GM12878 (cell line): ENCODE results near the gene MORC3. TPM values are rescaled to one million over a fixed set of nuclear protein-coding genes. Genes with fewer than 3 reads are reported as not detected.

Experiments used
- ATAC-seq: fragments of 200-7000 bp; cut with Tn5 transposase; 3 replicates; pipeline ENCODE4 v1.9.1; 2020; ENCODE audit warnings: mild to moderate bottlenecking, moderate library complexity
- BruUV-seq: library from RNA; stranded (reverse); fragments of 400-500 nt; replicated peaks from 2 replicates; lab custom pipeline; 2021; lab: Mats Ljungman, UMichigan
- CTCF ChIA-PET: fragments of 300-600 bp; sonication (Branson Sonifier 250); formaldehyde crosslinking; extraction: SDS; loops from one replicate; lab custom pipeline; 2021; ENCODE audit warnings: inconsistent platforms; lab: Yijun Ruan, JAX
- POLR2A ChIA-PET: fragments of 350-600 bp; formaldehyde crosslinking; extraction: SDS; loops from one replicate; lab custom pipeline; 2021; ENCODE audit warnings: inconsistent platforms; lab: Charles Lee
- RAD21 ChIA-PET: fragments of 300-600 bp; sonication (Branson Sonifier 250); formaldehyde crosslinking; loops from one replicate; lab custom pipeline; 2023; ENCODE audit warnings: antibody characterized with exemption; ENCODE audit not compliant: unreplicated experiment; lab: Charles Lee
- SMC1A ChIA-PET: fragments of 300-600 bp; sonication (Branson Sonifier 250); formaldehyde crosslinking; loops from one replicate; lab custom pipeline; 2023; ENCODE audit not compliant: unreplicated experiment, uncharacterized antibody; lab: Charles Lee
- DNase-seq: peaks from one replicate; pipeline ENCODE4 v3.0.0-alpha.2; 2011; ENCODE audit warnings: low read depth, low spot score
- FAIRE-seq: peaks from 3 replicates; lab custom pipeline; 2011; peaks lifted over from hg19 to GRCh38; lab: Jason Lieb, UNC
- H2AFZ ChIP-seq: 2 replicates; pipeline ENCODE4 v1.6.0; 2011; ENCODE audit warnings: low read depth, low read length, control low read depth; ENCODE audit not compliant: control insufficient read depth
- H3K27ac ChIP-seq: 2 replicates; pipeline ENCODE4 v1.5.1; 2011; ENCODE audit warnings: control low read depth; ENCODE audit not compliant: control insufficient read depth, insufficient read depth
- H3K27me3 ChIP-seq, 2 experiments: replicated peaks in 1 of 2; 2 replicates each; pipeline versions ENCODE4 v1.6.0 to v1.6.1; 2011; ENCODE audit warnings: low read length in 1 of 2; ENCODE audit not compliant: control insufficient read depth in 2 of 2, insufficient read depth in 2 of 2
- H3K36me3 ChIP-seq, 2 experiments: 2 replicates each; pipeline ENCODE4 v1.5.1; 2011; ENCODE audit warnings: low read length in 1 of 2; ENCODE audit not compliant: control insufficient read depth in 2 of 2, insufficient read depth in 2 of 2
- H3K4me1 ChIP-seq: 2 replicates; pipeline ENCODE4 v1.6.1; 2011; ENCODE audit warnings: mild to moderate bottlenecking, low read length, moderate library complexity, mixed read lengths; ENCODE audit not compliant: control insufficient read depth, insufficient read depth
- H3K4me2 ChIP-seq: 2 replicates; pipeline ENCODE4 v1.6.0; 2011; ENCODE audit warnings: control low read depth; ENCODE audit not compliant: control insufficient read depth, insufficient read depth
- H3K4me3 ChIP-seq: fragments of 200-600 bp; sonication (generic); 2 replicates; pipeline ENCODE4 v1.5.1; 2016
- H3K79me2 ChIP-seq: 2 replicates; pipeline ENCODE4 v1.6.0; 2011; ENCODE audit warnings: low read length; ENCODE audit not compliant: control insufficient read depth, insufficient read depth
- H3K9ac ChIP-seq: 2 replicates; pipeline ENCODE4 v1.8.0; 2011; ENCODE audit warnings: low read length, control low read depth, mixed read lengths; ENCODE audit not compliant: control insufficient read depth, insufficient read depth
- H3K9me3 ChIP-seq: replicated peaks from 3 replicates; pipeline ENCODE4 v1.5.1; 2011; ENCODE audit warnings: mild to moderate bottlenecking, low read length; ENCODE audit not compliant: control insufficient read depth, insufficient read depth
- H4K20me1 ChIP-seq: 2 replicates; pipeline ENCODE4 v1.6.0; 2011; ENCODE audit not compliant: control insufficient read depth, insufficient read depth
- WGBS: methylation state at CpG from one replicate; pipeline ENCODE4 v1.1.6; 2016; ENCODE audit warnings: low lambda C conversion rate; ENCODE audit not compliant: insufficient replicate concordance, insufficient coverage; ENCODE audit errors: missing lambda C conversion rate; 5-methylcytosine and 5-hydroxymethylcytosine counted together
- in situ Hi-C: fragments of 300-500 bp; cut with MboI; formaldehyde crosslinking; loops from 9 replicates; pipeline ENCODE4 v1.14.3; 2018; ENCODE audit warnings: mixed read lengths
- intact Hi-C: fragments of 100-400 bp; cut with micrococcal nuclease; formaldehyde crosslinking; loops from one replicate; pipeline ENCODE4 v1.14.2; 2022; ENCODE audit not compliant: unreplicated experiment
- polyA plus RNA-seq, 11 experiments: library from polyadenylated mRNA; depleted of rRNA in 4 of 11; unstranded in 6 of 11; stranded (reverse) in 5 of 11; fragments of >200 nt; fragmentation: Nextera tagmentation in 4 of 11; fragmentation: Illumina TruSeq in 1 of 11; extraction: Ambion mirVana in 4 of 11; extraction: Trizol in 1 of 11; gene quantifications; 1 replicate in 1 of 11; 2 replicates in 10 of 11; pipeline versions ENCODE4 v1.2.1 to v1.2.3, GENCODE V29; 2011 to 2016; ENCODE audit warnings: inconsistent platforms in 2 of 11, missing spikeins in 2 of 11, low read depth in 1 of 11
- total RNA-seq, 4 experiments: library from RNA; depleted of rRNA in 3 of 4; stranded (reverse); fragments of >200 nt in 3 of 4; fragmentation: Illumina TruSeq in 1 of 4; extraction: Trizol in 1 of 4; gene quantifications; 2 replicates each; pipeline versions ENCODE4 v1.2.1 to v1.2.3, GENCODE V29; 2013 to 2021
- TF ChIP-seq, protein P1 (sequence below): fragments of 450-650 bp; IDR thresholded peaks from 2 replicates; pipeline ENCODE4 v1.6.1; 2017; ENCODE audit warnings: mild to moderate bottlenecking, moderate library complexity

The MORC3 gene
- total and polyA plus RNA-seq, 10 of the 15 experiments (the other 5 are each of a cell fraction or from before 2014, with no cell fraction given): 5.5 to 29.9 (median 16.3) TPM

DNA sequence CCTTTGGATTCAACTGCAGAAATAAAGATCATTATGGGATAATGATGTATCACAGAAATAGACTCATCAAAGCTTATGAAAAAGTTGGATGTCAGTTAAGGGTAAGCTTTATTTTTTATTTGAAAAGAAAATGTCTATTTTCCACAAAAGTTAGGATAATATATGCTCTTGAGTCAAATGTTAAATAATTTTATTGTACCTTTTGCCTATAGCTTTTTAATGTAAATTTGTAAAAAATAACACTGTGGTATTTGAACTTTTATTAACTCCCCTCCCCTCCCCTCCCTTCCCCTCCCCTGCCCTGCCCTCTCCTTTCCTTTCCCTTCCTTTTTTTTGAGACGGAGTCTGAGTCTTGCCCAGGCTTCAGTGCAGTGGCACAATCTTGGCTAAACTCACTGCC is 24.9 kb downstream of the MORC3 start:
- no peak for FAIRE-seq
- TF ChIP-seq, protein P1, sequence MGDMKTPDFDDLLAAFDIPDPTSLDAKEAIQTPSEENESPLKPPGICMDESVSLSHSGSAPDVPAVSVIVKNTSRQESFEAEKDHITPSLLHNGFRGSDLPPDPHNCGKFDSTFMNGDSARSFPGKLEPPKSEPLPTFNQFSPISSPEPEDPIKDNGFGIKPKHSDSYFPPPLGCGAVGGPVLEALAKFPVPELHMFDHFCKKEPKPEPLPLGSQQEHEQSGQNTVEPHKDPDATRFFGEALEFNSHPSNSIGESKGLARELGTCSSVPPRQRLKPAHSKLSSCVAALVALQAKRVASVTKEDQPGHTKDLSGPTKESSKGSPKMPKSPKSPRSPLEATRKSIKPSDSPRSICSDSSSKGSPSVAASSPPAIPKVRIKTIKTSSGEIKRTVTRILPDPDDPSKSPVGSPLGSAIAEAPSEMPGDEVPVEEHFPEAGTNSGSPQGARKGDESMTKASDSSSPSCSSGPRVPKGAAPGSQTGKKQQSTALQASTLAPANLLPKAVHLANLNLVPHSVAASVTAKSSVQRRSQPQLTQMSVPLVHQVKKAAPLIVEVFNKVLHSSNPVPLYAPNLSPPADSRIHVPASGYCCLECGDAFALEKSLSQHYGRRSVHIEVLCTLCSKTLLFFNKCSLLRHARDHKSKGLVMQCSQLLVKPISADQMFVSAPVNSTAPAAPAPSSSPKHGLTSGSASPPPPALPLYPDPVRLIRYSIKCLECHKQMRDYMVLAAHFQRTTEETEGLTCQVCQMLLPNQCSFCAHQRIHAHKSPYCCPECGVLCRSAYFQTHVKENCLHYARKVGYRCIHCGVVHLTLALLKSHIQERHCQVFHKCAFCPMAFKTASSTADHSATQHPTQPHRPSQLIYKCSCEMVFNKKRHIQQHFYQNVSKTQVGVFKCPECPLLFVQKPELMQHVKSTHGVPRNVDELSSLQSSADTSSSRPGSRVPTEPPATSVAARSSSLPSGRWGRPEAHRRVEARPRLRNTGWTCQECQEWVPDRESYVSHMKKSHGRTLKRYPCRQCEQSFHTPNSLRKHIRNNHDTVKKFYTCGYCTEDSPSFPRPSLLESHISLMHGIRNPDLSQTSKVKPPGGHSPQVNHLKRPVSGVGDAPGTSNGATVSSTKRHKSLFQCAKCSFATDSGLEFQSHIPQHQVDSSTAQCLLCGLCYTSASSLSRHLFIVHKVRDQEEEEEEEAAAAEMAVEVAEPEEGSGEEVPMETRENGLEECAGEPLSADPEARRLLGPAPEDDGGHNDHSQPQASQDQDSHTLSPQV: no peak
- no TSS peak for BruUV-seq
- Histone ChIP-seq H3K27ac (no peak overlapping the region), H3K4me1 (no peaks in the 10 kb centered on the region), H3K4me3 (no peak overlapping the region), H3K9ac (no peak overlapping the region), H3K4me2 (no peak overlapping the region), H3K79me2 (no peaks in the 10 kb centered on the region), H2AFZ (no peak overlapping the region), H3K27me3 (no peaks in the 10 kb centered on the region), H4K20me1 (no peaks in the 10 kb centered on the region), H3K36me3 (peaks cover 11 to 13% of the 10 kb centered on the region in 2 experiments), H3K9me3 (no peaks in the 10 kb centered on the region)
- RAD21 ChIA-PET: interaction anchor here (0.6 to 0.7 kb wide), 2 partner anchors 12 to 139 kb away, joined by 3 read pairs; no protein-coding TSS in a partner anchor
- no peak for DNase-seq
- SMC1A ChIA-PET: interaction anchor here (0.6 to 1.7 kb wide), 4 partner anchors 13 to 200 kb away, joined by 3 to 5 read pairs (median 3); no protein-coding TSS in a partner anchor
- WGBS: no CpG with 5 or more reads among the region's 1 CpG
- no peak for ATAC-seq
- intact Hi-C loops: no loop called here
- POLR2A ChIA-PET: no interaction called here
- CTCF ChIA-PET: interaction anchor here (1.1 to 1.6 kb wide), 2 partner anchors 11 to 15 kb away, joined by 4 to 7 read pairs; no protein-coding TSS in a partner anchor
- in situ Hi-C loops: no loop called here
